Inflammatory macrophage treated with lipopolysaccharide for 1 hour (primary cell): ENCODE data around the gene WIPF3.

Experiments used
- DNase-seq, 2 donors: peaks; one replicate each; pipeline ENCODE4 v3.0.0-alpha.2; 2020 to 2022

WIPF3 gene, protein sequence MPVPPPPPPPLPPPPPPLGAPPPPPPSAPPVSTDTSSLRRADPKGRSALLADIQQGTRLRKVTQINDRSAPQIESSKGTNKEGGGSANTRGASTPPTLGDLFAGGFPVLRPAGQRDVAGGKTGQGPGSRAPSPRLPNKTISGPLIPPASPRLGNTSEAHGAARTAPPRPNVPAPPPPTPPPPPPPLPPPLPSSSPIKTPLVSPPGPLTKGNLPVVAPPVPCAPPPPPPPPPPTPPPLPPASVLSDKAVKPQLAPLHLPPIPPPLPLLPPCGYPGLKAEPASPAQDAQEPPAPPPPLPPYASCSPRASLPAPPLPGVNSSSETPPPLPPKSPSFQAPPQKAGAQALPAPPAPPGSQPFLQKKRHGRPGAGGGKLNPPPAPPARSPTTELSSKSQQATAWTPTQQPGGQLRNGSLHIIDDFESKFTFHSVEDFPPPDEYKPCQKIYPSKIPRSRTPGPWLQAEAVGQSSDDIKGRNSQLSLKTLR

DNA sequence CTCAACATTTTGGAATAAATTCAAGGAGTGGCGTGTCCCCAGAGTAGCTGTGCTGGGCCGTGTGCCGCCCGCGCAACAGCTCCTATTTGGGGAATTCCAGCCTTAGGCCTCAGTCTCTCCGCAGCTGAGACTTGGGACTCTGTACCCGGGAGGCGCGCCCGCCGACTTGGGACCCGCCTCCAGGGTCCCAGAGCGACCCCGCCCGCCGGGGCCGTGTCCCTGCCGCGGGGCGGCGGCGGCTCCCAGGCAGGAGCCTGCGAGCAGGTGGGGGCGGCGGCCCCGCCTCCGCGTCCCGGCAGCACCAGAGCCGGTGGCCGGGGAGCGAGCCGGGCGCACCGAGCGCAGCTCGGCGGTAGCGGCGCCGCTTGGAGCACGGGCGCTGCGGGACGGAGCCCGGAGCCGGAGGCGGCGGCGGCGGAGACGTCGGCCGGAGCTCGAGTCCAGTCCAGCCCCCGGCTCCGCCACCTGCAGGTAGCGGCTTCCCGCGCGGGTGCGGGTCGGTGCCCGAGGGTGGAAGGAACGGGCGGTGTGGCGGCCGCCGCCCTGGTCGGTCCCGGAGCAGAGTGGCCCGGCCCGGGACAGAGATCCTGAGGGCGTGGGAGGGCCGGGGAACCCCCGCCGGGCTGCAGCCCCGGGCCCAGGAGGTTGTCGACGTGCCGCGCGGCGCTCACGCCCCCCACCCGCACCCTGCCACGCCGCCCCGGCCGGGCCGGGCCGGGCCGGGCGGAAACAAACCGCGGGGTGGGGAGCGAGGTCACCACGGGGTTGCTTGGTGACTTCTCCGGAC is at the start of gene WIPF3:
WIPF3 (plus strand) TSS at position 301 of the 787 bp plus-strand sequence. CDS start 28,217 bp downstream, outside the sequence.
- no peak for DNase-seq

DNA sequence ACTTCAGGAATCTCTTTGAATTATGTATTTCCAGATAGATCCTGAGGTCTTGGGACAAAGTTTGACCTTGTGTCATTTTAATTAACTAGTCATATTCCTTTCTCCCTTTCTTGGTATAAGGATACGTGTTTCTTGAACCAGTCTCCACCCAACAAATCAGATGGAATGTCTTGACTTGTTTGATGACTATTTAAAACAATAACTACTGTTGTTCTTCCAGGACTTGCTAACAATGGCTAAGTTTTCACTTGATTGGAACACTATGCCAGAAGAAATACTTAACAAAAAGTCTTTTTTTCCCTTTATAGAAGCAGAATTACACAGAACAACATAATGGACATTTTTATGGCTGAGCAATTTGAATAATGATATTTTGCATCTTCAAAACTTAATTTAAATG is 43.0 kb upstream of the WIPF3 start:
- DNase-seq = no peak

DNA sequence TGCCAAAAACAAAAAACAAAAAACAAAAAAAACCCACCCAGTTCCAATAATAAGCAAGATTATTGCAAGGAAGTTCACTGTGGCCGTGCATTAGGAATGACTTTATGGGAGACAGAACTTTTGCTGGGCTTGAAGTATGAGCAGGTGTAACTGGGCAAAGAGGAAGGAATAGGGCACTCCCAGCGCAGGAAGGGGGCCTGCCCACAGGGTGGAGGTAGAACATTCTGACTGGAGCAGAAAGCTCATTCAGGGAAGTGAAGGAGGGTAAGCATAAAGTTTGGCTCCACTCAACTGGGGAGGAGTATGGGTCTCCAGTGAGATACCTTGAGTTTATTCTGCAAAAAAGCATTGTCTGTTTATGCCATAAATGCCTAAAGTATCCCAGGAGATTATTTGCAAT is 42.1 kb upstream of the WIPF3 start:
- DNase-seq = no peak

DNA sequence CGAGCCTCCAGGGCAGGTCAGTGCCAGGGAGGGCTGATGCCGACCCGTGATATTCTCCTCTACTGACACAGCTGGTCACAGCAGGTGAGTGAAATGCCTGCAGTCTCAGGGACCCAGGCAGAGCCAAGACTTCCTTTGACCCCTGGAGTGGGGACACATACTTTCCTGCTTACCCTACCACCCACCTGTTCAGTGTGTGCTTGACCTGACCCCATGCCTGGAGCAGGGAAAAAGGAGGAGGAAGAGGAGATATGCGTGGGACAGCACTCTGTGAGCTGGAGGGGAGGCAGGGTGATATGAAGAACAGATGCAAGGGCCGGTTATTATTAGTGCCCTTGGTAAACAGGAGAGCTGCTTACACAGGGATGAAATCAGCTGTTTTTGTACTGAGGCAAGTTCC is 40.8 kb upstream of the WIPF3 start:
- DNase-seq = no peak

DNA sequence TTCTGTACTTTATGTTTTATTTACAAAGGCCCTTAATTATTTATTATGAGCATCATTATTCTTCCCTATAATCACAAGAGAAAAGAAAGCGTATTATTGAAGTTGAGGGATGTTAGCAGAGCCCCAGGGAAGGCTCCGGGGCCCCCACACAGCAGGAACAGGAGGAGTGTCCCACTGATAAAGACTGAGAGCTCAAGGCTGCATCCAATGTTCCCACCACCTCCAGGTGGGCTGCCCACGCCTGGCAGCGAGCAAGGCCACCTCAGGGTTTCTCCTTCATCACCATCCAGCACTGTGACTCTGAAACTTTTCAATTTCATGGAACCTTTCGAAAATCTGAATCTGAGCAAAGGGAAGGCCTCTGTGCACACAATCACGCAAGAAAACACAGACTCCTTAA is 35.9 kb upstream of the WIPF3 start:
- no peak for DNase-seq

DNA sequence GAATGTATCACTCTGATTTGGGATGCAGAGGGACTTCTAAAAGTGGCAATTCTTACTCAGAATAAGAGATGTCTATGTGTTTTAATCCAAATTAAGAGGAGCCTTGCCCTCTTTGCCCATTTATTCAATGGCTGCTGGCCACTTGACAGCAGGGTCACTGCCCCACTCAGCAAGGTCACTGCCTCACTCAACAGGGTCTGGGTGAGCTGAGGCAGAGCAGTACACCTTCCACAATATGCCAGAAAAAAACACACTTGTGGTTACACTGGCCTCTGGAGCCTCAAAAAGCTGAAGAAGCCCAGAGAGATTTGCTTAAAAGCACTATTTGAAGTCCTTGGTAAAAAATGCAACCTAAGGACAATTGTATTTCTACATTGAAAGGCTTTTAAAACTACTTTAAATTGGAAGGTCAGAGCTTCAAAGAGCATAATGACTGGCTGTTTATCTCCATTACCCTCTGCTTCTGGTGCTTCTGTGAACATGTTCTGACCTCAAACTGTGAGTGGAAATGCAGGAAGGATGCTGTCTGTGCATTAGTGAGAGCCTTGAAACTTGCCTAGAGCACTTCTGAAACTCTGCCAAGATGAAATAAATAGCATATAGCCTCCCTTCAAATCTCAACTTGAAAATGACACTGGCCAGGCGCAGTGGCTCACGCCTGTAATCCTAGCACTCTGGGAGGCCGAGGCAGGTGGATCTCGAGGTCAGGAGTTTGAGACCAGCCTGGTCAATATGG is 35.1 kb upstream of the WIPF3 start:
- DNase-seq = no peak

DNA sequence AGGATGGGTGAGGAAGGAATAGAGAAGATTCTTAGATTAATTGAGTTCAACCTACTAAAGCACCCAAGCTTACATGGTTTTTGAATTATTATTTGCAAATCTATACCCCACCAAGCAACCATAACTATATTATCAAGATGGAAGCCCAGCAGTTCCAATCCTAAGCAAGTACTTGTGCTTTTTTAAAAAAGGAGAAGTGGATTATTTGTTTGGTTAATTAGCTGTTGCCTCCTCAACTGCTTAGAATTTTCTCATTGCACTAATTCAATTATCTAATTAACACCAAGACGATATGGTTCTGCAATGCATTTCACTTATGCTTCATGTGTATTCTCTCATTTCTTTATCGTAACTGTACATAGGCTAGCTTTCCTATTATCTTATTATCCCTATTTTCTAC is 27.3 kb upstream of the WIPF3 start:
- DNase-seq = no peak

DNA sequence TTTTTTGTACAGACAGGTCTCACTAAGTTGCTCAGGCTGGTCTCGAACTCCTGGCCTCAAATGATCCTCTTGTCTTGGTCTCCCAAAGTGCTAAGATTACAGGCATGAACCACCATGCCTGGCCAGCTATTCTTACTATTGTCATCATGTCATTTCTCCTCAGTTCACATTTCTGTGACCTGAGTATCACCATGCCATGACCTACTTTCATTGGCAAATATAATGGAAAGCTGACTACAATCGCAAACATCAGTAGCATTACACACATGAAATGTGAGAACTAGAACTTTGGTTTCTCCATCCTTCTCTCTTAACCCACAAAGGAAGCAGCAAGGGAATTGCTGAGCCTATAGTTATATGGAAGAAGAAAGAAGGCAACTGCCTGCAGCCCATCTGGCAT is 26.0 kb upstream of the WIPF3 start:
- no peak for DNase-seq

DNA sequence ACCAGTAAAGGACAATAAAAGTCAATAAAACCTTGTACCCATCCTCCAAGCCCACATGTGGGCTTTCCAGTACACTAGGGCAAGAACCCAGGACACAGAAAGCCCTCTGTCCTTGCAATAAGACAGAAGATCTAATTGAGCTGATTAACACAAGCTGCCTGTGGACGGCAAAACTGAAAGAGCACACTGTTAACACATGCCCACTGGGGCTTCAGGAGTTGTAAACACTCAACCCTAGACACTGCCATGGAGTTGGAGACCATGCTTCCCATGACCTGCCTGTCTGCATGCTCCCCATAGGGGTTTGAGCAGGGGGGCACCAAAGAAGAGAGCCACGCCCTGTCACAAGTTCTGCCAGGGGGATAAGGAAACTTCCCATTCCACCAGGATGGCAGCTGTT is 22.6 kb upstream of the WIPF3 start:
- no peak for DNase-seq

DNA sequence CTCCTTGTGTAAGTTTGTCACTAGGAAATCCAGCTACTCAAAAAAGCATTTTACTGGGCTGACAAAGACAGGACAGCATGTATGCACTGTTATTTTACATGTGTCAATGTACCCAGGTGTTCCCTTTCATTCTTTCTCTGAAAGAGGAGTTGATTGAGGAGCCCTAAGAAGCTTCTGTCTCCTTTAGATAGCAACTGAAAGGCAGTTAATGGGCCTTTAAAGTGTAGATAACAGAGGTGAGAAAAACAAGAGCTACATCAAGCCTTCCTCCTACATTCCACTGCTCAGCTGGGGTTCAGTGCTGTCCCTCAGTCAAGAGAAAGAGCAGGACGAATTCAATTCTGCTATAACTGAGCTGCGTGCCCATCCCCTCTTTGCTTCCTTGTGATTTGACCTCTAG is 12.8 kb upstream of the WIPF3 start:
- no peak for DNase-seq

DNA sequence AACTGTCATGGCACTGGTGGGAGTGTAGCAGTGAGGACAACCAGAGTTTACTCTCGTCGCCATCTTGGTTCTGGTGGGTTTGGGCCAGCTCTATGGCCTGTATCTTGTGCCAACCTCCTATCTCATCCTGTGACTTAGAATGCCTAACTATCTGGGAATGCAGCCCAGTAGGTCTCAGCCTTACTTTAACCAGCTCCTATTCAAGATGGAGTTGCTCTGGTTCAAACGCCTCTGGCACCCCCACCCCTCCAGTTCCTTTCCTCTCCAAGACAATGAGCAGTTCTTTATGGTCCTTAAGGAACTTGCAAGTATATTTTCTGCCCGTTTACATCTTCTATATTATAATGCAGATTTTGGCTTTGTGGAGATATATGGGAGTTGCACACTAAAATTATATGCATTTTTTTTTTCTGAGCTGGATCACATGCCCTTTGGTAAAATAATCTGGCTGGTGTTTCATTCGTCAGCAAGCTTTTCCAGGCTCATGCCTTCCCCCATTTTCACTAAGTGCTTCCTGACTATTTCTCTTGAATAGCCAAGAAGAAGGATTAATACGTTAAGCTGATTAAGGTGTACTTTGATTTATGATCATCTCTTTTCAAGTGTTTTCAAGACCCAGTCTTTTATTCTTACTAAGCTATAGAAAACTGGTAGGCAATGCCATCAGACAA is 11.2 kb upstream of the WIPF3 start:
- DNase-seq = no peak

DNA sequence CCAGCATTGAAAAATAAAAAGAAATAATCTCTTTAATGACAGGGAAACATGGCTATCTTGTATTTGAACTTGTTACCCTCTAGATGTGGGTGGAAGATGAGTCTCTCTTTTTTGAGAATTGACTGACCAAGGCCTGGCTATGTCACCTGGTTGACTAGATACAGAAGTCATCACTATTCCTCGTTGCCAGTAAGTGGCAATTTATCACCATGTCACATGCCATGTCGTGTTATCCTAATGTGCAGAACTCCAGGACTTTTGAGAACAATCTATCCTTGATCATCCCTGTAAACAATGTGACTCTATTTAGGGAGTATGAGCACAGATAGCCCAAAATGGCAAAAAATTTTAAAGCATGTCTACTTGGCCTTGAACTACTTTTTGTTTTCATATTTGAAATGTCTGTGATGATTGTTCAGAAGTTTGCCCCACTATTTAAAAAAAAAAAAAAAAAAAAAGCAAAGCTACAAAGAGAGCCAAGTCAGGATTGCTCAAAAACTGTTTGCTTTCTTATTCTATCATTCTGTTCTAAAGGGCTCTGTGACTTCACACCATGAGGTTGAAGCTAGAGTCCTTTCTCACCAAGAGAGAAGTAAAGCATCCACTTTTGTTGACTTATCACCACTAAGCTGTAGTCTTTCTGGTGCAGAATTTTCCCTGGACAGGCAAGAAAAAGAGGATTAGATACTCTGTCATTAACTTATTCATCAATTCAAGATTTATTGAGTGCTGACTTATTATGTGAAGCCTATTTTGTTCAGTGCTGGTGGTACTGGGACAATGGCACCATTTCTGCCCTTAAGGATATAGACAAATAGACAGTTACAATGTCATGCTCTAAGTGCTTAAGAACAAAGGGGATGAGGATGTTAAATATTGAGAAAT is 10.4 kb upstream of the WIPF3 start:
- no peak for DNase-seq

DNA sequence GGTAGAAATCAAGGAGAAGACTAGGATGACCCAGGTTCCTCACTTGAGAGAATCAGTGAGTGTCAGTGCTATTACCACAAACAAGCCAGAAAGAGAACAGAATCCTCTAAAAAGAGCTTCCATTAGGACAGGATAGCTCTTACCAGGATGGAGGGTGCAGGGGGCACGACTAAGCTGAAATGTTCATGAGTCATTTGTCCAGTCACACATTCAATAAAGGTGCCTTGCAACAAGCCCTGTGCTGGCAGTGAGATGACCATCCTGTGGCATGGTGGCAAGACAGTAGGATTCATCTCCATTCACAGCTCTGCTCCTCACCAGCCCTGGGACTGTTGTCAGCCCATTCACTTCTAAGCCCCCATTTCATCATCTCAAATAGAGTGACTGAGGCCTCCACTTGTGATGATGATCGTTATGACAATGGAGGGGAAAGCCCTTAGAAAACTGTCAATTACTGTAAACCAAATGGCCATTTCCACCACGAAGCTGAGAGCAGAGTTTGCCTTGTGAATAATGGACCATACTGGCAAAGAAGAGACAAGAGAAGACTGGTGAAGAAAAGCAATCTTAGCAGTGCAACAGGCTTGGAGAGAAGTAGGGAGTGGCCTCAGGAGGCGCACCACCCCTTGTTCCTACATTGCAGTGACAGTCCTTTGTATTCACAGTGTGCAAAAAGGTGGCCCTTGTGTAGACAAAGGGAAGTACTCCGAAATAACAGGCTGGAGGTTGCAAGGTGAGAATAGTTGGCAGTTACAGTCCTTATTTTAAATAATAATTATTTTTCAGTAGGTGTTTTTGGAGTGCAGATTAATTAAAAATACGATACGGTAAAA is 9.0 kb upstream of the WIPF3 start:
- DNase-seq = no peak

DNA sequence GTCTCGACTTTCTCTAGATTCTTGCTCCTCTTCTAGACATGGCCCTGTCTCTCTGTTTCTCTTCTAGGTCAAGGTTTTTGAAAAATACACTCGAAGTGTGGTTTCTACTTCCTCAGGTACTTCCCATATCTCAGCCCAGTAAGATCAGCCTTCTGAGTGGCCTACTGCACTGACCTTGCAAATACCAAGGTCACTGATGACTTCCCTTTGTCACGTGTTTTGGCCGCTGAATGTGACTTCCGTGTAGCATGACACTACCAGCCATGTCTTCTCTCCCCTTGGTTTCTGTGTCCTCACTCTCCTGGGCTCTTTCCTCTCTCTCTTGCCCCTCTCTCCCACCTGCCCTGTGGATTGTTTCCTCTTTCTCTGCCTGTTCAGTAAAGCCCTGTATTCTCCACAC is 7.9 kb upstream of the WIPF3 start:
- DNase-seq = no peak

DNA sequence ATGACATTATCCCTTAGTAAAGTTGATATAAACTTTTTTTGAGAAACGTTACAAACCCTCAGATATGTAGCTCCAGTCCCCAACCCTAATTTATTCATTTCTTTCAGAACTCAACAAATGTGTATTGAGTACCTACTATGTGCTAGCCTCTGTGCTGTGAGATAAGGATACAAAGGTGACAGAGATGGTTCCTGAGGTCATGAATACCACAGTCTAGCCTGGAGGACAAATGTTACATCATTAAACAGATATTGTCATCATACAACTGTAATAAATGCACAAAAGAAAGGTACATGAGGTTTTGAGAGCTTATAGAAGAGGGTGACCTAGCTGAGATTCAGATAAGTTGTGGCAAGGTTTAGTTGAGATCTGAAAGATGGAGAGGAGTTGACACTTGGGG is 4.4 kb upstream of the WIPF3 start:
- DNase-seq = no peak

DNA sequence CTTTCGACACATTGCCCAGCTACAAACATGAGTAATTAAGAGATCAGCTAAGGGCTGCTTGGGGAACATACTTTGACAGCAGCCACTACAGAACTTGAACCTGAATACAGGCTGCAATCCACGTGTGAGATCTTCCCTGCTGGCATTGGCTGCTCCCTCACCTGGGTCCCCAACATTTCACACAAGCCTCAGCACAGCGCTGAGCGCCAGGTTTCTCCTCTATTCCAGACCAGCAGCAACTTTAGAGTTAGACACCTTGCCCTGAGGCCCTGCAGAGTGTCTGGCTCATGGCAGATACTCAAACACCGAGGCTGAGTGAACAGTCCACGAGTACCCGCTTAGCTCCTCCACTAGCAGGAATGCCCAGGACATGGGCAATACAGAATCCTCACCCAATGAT is 1.3 kb upstream of the WIPF3 start:
- no peak for DNase-seq

DNA sequence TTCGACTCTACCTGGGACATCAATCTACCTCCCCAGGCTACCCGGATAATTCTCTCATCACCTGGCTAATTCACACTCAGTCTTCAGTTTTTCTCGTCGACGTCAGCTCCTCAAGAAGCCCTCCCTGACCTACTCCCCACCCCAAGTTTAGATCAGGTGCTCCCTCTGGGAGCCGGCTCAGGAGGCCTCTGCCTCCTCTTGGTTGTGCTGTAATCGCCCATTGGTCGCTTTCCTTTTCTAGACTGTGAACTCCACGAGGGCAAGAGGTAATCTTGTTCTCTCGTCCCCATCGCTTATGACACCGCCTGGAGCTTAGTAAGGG is 461 bp upstream of the WIPF3 start:
- DNase-seq = no peak

DNA sequence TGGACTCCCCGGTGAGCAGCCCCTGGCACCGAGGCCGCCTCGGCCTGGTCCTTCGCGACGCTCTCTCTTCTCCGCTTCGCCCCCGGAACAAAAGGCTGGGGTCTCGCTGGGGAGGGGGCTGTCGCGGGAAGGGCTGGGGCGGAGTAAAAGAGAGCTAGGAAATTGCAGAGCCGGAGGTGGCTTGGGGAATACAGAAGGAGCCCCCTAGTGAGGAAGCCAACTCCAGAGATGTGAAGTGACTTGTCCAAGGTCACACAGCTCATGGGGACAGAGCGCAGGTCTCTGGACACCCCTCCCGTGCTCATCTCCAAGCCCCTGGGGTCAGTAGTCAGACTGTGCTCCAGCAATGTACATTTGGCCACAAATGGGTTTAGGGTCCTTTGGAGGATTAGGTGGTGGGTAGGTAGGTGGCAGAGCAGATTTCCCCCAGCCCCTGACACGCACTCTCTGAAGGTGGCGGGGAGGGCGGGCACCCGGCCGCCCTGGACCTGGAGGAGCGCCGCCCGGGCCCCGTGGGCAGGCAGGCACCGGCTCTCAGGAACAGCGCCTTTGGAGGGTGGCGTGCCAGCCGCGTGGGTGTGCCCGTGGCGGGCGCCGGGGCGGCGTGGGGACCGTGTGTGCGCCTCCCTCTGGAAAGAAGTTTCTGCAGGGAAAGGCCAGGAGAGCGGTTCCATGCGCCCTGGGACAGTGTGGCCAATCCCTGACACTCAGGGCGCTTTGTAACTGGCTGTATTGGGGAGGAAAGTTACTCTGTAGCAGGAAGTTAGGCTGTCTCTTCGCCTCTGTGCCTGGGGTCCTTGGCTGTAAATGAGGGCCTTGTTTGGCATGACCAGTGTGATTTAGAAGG is 910 bp downstream of the WIPF3 start:
- DNase-seq = peak in 1 of 2 donors; percentile 3

DNA sequence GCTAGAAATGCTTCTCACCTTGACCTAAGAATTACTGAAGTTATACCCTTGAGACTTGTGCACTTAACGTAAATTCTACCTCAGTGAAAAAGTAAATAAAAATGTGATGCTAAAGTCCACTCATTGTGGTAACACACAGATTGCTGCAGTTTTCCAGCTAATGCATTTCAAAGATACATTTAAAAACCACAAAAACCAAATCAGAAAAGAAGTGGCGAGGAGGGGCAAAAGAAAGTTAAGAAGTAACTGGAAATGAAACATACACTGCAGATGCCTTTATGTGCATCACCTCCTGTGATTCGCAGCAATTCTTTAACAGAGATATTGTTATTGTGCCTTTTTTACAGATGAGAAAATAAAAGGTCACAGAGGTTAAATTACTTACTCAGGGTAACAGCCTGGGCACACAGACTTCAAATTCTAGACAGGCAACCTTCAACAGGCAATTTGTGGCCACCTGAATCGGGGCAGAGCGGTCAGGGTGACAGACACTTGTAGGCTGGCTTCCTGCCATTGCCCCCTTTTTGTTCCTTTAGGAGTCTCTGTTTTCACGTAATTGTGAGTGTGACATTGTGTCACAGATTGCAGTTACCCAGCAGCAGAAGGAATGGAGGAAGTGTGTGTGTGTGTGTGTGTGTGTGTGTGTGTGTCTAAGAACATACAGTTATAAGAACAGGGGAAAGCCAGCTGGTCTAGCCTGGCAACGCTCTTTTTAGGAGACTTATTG is 1.9 kb downstream of the WIPF3 start:
- no peak for DNase-seq
